GM21576 (cell line): Measurements from ENCODE around the gene ZNF587.
"Not testable (repeated sequence)": the region's sequence is repeated elsewhere in the genome, so short reads cannot be mapped to it uniquely, and the experiment has no call there.

Experiments
- ATAC-seq: cut with Tn5 transposase; IDR thresholded peaks from one replicate; pipeline ENCODE4 v1.9.1; 2021; ENCODE audit warnings: mild to moderate bottlenecking, moderate library complexity; ENCODE audit not compliant: unreplicated experiment

The ZNF587 gene

DNA sequence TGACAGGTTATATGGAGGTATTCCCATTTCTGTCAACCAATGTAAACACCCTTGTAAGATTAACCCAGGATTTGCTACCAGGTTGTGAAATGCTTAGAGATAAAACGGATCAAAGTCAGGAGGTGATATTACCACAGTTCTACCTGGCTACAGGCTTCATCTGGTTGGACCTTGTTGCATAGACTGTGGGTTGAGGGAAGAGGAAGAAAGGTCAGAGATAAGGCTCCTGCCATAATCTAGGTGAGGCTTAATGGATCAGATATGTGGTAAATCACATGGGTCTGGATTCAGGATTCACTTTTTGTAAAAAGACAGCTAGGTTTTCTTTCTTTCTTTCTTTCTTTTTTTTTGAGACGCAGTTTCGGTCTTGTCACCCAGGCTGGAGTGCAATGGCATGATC is 28.2 kb upstream of the ZNF587 start:
- ATAC-seq: not testable (repeated sequence)

DNA sequence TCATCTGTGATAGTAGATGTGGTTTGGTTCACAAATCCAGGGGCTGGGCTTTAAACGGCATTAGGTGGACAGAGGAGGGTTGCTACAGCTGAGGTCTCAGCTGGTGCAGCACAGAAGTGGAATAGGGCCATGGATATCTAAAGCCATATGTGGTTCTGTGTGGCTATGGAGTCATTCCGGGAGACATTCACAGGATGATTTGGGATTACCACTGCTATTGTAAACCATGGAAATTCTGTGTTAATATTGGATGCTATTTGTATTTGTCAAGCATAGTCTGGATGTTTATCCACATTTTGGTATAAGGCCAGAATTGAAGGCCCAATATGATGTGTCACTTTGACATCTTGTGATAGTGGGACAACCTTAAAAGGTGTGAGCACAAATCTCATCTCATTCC is 26.5 kb upstream of the ZNF587 start:
- not testable (repeated sequence) for ATAC-seq

DNA sequence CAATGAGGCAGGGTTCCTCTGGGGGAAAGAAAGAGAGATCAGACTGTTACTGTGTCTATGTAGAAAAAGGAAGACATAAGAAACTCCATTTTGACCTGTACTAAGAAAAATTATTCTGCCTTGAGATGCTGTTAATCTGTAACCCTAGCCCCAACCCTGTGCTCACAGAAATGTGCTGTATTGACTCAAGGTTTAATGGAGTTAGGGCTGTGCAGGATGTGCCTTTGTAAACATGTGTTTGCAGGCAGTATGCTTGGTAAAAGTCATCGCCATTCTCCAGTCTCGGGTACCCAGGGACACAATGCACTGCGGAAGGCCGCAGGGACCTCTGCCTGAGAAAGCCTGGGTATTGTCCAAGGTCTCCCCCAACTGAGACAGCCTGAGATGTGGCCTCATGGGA is 26.1 kb upstream of the ZNF587 start:
- not testable (repeated sequence) for ATAC-seq

DNA sequence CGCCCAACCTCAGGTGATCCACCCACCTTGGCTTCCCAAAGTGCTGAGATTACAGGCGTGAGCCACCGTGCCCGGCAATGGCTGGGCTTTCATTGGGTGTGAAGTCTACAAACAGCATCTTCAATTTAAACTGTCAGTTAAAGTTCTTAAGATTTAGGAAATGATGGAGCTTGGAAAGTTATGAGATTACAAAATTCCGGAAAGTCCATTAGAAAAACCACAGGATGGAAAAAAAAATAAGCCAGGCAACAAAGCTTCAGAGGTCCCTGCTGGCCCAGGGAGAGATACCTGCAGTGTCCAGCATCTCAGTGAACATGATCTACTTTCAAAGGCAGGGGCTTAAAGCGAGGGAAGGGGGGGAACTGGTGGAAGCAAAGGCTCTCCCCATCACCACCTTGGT is 24.1 kb upstream of the ZNF587 start:
- ATAC-seq: no peak

DNA sequence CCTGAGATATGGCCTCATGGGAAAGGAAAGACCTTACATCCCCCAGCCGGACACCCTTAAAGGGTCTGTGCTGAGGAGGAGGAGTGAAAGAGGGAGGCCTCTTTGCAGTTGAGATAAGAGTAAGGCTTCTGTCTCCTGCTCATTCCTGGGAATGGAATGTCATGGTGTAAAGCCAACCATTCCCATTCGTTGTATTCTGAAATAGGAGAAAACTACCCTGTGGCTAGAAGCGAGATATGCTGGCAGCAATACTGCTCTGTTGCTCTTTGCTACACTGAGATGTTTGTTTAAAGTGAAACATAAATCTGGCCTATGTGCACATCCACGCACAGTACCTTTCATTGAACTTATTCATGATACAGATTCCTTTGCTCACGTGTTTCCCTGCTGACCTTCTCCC is 20.3 kb upstream of the ZNF587 start:
- ATAC-seq: no peak

DNA sequence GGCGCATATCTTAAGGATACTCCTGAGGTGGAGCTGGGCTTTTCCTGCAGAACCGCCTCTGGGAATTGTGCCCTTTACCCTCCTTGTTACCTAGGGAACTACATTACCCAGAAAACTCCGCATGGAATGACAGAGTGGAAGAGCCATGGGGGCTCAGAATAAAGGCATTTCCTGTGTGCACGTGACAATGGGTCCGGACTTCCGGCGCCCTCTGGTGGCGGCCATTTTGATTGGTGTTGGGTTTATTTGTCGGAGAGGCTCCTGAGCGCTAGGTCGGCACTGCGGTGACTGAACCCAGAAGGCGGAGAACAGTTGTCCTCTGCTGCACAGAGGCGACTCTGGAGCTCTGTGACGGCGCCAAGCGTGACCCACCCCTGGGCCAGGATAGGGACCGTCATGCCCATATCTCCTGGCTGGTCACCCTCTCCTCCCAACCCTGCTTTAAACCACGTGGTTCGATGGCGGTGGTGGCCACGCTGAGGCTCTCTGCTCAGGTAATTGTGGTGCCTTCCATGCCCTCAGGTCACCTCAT is 19.5 kb upstream of the ZNF587 start, which contains the start of gene ZNF587B:
Gene ZNF587B (plus strand): TSS at position 229 of the 532 bp plus-strand sequence. CDS start 230 bp downstream, at position 459.
- no peak for ATAC-seq

DNA sequence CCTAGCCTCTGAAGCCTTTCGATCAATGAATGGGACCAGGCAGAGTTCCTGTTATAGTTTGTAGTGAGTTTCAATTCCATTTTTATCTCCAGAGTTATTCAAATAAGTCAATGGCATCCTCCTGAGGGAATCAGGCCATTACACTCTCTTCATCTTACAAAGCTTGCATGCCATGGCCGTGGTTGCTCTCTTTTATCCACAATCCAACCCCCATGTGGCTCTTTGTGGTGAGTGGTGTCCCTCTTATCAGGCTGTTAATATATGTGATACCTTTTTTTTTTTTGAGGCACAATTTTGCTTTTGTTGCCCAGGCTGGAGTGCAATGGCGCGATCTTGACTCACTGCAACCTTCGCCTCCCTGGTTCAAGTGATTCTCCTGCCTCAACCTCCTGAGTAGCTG is 12.7 kb upstream of the ZNF587 start:
- ATAC-seq: not testable (repeated sequence)

DNA sequence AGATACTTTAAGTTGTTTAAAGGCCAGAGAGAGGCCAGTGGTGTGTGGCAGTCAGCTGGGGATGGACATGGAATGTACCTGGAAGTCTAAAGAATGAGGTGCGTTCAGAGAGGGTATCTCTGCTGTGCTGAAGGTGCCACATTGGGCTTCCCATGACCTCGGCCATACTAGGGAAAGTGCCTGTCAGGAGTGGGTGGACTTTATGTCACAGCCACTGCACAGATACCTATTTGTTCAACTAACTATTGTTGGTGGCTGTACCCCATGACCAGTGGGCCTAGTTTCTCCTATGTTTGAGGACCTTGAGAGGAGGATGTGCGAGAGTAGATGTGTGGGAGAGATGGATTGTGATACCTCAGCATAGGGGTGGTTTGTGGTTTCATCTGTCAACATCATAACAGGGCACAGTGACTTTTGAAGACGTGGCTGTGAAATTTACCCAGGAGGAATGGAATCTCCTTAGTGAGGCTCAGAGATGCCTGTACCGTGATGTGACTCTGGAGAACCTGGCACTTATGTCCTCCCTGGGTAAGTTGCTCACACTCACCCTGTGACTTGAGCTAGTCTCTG is 11.0 kb upstream of the ZNF587 start:
- ATAC-seq: not testable (repeated sequence)

DNA sequence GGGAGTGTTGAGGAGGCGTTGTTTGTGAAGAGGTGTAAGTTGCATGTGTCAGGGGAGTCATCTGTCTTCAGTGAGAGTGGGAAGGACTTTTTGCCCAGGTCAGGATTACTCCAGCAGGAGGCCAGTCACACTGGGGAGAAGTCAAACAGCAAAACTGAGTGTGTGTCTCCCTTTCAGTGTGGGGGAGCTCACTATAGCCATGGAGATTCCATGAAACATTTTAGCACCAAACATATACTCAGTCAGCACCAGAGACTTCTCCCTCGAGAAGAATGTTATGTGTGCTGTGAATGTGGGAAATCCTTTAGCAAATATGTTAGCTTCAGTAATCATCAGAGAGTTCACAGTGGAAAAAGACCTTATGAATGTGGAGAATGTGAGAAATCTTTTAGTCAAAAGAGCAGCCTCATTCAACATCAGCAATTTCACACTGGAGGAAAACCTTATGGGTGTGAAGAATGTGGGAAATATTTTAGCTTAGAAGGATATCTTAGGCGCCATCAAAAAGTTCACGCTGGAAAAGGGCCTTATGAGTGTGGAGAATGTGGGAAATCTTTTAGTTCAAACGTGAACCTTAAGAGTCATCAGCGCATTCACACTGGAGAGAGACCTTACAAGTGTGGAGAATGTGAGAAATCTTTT is 8.4 kb upstream of the ZNF587 start:
- ATAC-seq: no peak

DNA sequence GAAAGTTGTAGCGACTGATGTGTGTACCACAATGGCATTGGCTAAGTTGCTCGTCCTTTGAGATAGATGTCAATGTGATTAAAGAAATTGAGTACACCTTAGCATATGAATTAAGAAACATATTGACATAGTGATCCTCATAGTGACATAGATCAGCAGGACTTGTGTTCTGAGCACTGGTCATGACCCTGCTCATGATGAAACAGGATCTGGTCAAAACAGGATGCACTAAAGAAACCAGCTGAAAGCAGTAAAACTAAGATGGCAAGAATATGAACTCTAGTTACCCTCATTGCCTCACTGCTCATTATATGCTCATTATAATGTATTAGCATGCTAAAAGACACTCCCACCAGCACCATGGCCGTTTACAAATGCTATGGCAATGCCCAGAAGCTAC is 2.5 kb upstream of the ZNF587 start:
- not testable (repeated sequence) for ATAC-seq

DNA sequence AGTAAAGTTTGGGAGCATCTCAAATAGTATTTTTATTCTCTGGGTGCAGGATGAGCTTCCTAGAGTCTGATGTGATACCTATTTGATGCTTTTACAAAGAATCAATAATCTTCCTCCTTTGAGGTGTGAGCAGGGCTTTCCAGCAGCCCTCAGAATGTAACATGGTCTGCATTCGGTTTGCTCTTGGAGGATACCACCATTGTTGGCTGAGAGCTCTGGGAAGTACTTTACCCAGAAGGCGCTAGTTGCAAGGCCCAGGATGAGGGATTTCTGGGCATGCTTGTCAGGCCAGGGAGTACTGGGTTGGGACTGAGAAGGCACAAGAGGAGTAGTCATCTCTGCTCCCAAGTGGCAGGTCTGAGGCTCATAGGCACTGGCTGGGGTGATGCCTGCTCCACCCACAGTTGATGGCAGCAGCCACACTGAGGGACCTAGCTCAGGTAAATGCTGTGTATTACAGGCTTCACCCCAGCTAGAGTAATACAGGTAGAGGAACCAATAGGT is 445 bp upstream of the ZNF587 start:
- ATAC-seq: peak; percentile 24

DNA sequence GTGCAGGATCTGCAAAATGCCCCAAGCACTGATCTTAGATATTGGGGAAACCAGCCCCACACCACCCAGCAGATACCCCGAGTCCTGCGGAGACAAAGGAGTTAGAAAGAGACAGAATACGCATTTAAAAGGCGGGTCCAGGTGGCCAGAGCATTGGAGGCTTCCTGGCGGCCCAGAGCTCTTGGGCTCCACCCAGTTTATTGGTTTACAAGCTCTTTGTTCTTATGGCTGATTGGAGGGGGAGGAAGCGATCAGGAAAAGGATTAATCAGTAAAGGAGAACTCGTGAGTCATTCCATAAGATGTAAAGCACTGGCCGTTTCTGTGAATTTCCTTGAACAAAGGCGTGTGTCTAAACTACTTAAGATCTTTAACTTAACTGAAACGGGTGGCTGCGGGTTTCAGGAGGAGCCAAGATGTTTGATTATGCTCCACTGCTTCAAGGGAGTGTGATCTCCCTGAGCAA is 926 bp downstream of the ZNF587 start:
- no peak for ATAC-seq

DNA sequence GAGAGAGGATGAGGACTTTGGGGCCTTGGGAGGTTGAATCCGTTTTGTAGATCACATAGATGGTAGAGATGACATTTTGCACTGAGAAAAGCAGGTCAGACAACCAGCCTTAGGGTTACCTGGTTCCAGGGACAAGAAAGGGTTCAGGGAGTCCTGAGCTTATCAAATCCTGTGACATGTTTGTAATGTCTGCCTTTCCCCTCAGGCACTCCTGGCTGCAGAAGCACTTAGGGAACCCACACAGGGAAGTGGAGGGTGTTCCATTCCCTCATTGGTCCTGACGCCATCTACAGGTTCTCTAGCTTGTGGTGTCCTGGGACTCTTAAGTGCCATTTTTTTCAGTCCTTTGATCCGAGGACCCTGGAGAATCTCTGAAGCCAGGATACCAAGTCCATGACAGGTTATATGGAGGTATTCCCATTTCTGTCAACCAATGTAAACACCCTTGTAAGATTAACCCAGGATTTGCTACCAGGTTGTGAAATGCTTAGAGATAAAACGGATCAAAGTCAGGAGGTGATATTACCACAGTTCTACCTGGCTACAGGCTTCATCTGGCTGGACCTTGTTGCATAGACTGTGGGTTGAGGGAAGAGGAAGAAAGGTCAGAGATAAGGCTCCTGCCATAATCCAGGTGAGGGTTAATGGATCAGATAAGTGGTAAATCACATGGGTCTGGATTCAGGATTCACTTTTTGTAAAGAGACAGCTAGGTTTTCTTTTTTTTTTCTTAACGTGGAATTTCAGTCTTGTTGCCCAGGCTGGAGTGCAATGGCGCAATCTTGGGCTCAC is 2.3 kb downstream of the ZNF587 start:
- not testable (repeated sequence) for ATAC-seq

DNA sequence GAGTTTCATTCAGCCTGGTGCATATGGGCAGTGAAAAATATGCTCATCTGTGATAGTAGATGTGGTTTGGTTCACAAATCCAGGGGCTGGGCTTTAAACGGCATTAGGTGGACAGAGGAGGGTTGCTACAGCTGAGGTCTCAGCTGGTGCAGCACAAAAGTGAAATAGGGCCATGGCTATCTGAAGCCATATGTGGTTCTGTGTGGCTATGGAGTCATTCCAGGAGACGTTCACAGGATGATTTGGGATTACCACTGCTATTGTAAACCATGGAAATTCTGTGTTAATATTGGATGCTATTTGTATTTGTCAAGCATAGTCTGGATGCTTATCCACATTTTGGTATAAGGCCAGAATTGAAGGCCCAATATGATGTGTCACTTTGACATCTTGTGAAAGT is 4.5 kb downstream of the ZNF587 start:
- ATAC-seq: not testable (repeated sequence)

DNA sequence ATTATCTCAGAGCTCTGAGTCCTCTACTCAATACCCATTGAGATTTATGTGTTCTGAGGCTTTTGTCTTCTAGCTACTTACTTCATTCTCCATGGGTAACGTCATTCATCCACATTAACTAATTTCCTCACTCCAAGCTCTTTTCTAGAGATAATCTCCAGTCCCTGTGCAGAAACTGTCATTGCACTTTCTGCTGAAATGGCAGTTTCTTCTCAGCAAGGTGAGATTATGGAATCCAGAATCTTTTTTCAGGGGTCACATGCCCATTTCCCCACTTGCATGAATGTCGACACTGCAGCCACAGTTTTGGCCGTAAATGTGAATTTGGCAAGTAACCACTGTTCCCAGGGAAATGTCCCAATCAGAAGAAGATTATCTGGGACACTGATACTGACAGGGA is 12.7 kb downstream of the ZNF587 start:
- not testable (repeated sequence) for ATAC-seq

DNA sequence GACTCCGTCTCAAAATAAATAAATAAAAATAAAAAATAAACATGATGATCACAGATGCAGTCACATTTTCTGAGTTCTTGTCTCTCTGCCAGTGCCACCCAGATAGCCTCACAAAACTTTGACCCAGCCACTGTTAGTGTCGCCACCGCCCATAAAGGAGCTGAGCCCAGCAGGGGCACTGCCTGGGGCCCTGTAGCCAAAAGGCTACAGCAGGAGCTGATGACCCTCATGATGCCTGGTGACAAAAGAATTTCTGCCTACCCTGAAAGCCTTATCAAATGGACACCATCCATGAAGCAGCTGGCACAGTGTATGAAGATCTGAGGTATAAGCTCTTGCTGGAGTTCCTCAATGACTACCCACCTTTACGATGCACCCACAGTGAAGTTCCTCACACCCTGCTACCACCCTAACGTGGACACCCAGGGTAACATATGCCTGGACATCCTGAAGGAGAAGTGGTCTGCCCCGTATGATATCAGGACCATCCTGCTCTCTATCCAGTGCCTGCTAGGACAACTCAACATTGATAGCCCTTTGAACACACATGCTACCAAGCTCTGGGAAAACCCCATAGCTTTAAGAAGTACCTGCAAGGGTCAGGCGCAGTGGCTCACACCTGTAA is 18.3 kb downstream of the ZNF587 start:
- no peak for ATAC-seq

DNA sequence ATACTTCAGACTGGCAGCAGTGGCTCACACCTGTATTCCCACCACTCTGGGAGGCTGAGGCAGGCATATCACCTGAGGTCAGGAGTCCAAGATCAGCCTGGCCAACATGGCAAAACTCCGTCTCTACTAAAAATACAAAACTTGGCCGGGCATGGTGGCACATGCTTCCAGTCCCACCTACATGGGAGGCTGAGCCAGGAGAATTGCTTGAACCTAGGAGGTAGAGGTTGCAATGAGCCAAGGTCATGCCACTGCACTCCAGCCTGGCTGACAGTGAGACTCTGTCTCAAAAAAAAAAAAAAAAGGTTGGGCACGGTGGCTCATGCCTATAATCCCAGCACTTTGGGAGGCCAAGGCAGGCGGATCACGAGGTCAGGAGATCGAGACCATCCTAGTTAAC is 20.0 kb downstream of the ZNF587 start:
- ATAC-seq: not testable (repeated sequence)

DNA sequence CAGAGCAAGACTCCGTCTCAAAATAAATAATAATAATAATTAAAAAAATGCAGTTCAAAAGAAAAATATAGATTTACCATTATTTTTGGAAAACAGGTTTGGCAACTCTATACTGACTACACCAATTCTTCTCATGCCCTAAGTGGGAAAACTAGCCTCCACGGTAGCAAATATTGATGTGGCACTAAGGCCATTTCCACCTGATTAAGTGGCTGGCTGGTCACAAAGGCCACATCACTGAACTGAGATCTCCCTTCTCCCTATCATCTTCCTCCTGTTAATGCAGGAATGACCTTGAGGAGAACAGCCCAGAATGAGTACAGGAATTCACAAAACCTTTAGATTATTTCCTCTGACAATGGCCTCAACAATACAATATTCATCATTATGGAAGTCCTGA is 20.6 kb downstream of the ZNF587 start:
- no peak for ATAC-seq

DNA sequence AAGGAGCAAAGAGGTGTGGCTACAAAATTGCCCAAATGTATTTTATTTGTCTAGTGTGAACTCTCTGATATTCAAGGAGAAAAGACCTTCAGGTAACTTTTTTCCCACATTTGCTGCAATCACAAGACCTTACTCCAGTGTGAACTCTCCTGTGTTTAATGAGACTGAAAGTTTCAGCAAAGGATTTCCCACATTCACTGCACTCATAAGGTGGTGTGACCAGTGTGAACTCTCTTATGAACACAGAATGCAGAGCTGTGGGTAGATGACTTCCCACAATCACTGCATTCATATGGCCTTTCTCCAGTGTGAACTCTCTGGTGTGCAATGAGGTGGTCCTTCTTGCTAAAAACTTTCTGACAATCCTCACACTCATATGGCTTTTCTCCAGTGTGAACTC is 22.8 kb downstream of the ZNF587 start:
- ATAC-seq: no peak

DNA sequence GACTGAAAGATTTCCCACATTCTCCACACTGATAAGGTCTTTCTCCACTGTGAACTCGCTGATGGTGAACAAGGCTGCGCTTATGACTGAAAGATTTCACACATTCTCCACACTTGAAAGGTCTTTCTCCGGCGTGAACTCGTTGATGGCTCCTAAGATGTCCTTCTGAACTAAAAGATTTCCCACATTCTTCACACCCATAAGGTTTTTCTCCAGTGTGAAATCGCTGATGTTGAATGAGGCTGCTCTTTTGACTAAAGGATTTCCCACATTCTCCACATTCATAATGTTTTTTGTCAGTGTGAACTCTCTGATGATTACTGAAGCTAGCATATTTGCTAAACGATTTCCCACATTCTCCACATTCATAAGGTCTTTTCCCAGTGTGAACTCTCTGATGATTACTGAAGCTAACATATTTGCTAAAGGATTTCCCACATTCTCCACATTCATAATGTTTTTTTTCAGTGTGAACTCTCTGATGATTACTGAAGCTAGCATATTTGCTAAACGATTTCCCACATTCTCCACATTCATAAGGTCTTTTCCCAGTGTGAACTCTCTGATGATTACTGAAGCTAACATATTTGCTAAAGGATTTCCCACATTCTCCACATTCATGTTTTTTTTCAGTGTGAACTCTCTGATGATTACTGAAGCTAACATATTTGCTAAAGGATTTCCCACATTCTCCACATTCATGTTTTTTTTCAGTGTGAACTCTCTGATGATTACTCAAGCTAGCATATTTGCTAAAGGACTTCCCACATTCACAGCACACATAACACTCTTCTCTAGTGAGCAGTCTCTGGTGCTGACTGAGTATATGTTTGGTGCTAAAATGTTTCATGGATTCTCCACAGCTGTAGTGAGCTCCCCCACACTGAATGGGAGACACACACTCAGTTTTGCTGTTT is 24.5 kb downstream of the ZNF587 start:
- not testable (repeated sequence) for ATAC-seq
